SK-N-SH (cell line): ENCODE measurements around the gene BRICD5. TPM values are rescaled to one million over a fixed set of nuclear protein-coding genes. Genes with fewer than 3 reads are reported as not detected.

Source experiments
- CTCF ChIA-PET: fragments of 300-600, 350-600 bp; formaldehyde crosslinking; extraction: SDS; loops from one replicate; lab custom pipeline; 2021; lab: Yijun Ruan, JAX
- POLR2A ChIA-PET: fragments of 350-600 bp; sonication (Branson Sonifier 250); formaldehyde crosslinking; extraction: SDS; loops from one replicate; lab custom pipeline; 2020; ENCODE audit warnings: antibody characterized with exemption, inconsistent platforms; lab: Yijun Ruan, JAX
- DNase-seq: peaks from one replicate; pipeline ENCODE4 v3.0.0; 2012
- H2AFZ ChIP-seq: fragments of 200-600 bp; sonication (generic); 2 replicates; pipeline ENCODE4 v1.8.1; 2016; ENCODE audit warnings: antibody characterized with exemption, mild to moderate bottlenecking, low read depth
- H3F3A ChIP-seq: fragments of 200-600 bp; sonication (generic); replicated peaks from 2 replicates; pipeline ENCODE3; 2016; ENCODE audit warnings: antibody characterized with exemption, mild to moderate bottlenecking; ENCODE audit not compliant: insufficient read depth
- H3K27ac ChIP-seq, 2 experiments: fragments of 200-500 bp in 1 of 2; fragments of 200-600 bp in 1 of 2; sonication (Bioruptor generic) in 1 of 2; sonication (generic), shearing (Covaris generic) in 1 of 2; 2 replicates each; pipeline versions ENCODE4 v1.5.1 to v1.6.1; 2014 to 2016; ENCODE audit warnings: low read depth in 2 of 2, inconsistent platforms in 1 of 2, low read length in 1 of 2, mild to moderate bottlenecking in 1 of 2, mixed read lengths in 1 of 2
- H3K27me3 ChIP-seq: fragments of 200-600 bp; sonication (generic), shearing (Covaris generic); 2 replicates; pipeline ENCODE4 v1.6.1; 2016; ENCODE audit warnings: mixed run types; ENCODE audit not compliant: insufficient read depth
- H3K36me3 ChIP-seq, 2 experiments: fragments of 200-500 bp in 1 of 2; fragments of 200-600 bp in 1 of 2; sonication (Bioruptor generic) in 1 of 2; sonication (generic) in 1 of 2; replicated peaks in 1 of 2; 2 replicates each; pipeline versions ENCODE3 to v1.5.1; 2014 to 2016; ENCODE audit warnings: low read length in 1 of 2, mild to moderate bottlenecking in 1 of 2; ENCODE audit not compliant: insufficient read depth in 2 of 2, control insufficient read depth in 1 of 2
- H3K4me1 ChIP-seq, 2 experiments: fragments of 200-500 bp in 1 of 2; fragments of 200-600 bp in 1 of 2; sonication (Bioruptor generic) in 1 of 2; sonication (generic), shearing (Covaris generic) in 1 of 2; 2 replicates each; pipeline versions ENCODE4 v1.5.1 to v1.6.1; 2014 to 2016; ENCODE audit warnings: low read depth in 1 of 2, low read length in 1 of 2, mixed run types in 1 of 2; ENCODE audit not compliant: insufficient read depth in 2 of 2, control insufficient read depth in 1 of 2
- H3K4me2 ChIP-seq: fragments of 200-600 bp; sonication (generic), shearing (Covaris generic); 2 replicates; pipeline ENCODE4 v1.6.1; 2017; ENCODE audit warnings: mixed run types
- H3K4me3 ChIP-seq, 2 experiments: fragments of 200-500 bp in 1 of 2; fragments of 200-600 bp in 1 of 2; sonication (Bioruptor generic) in 1 of 2; sonication (generic), shearing (Covaris generic) in 1 of 2; 2 replicates each; pipeline versions ENCODE4 v1.5.1 to v1.8.1; 2014 to 2016; ENCODE audit warnings: low read depth in 2 of 2, inconsistent platforms in 1 of 2, low read length in 1 of 2, mild to moderate bottlenecking in 1 of 2, mixed read lengths in 1 of 2, moderate library complexity in 1 of 2
- H3K79me2 ChIP-seq: fragments of 200-600 bp; sonication (generic); 2 replicates; pipeline ENCODE4 v1.8.1; 2017; ENCODE audit warnings: mild to moderate bottlenecking; ENCODE audit not compliant: insufficient read depth
- H3K9ac ChIP-seq: fragments of 200-600 bp; sonication (generic); 2 replicates; pipeline ENCODE4 v1.6.1; 2017; ENCODE audit warnings: mixed run types
- H3K9me2 ChIP-seq: fragments of 200-600 bp; sonication (generic); 2 replicates; pipeline ENCODE4 v1.6.1; 2017; ENCODE audit warnings: mixed run types
- H3K9me3 ChIP-seq: fragments of 200-600 bp; sonication (generic); 2 replicates; pipeline ENCODE4 v1.6.1; 2017; ENCODE audit warnings: mixed run types, mild to moderate bottlenecking, moderate library complexity
- H4K20me1 ChIP-seq: fragments of 200-600 bp; sonication (generic); 2 replicates; pipeline ENCODE4 v1.6.1; 2017; ENCODE audit warnings: mild to moderate bottlenecking, mixed run types; ENCODE audit not compliant: insufficient read depth
- CHD2 ChIP-seq: fragments of 150-350 bp; IDR thresholded peaks from 2 replicates; pipeline ENCODE4 v1.6.1; 2018; ENCODE audit warnings: low read length; ENCODE audit not compliant: partially characterized antibody
- ELF1 ChIP-seq: IDR thresholded peaks from 2 replicates; pipeline ENCODE4 v1.4.0; 2012
- EP300 ChIP-seq, 2 experiments: IDR thresholded peaks; 2 replicates each; pipeline versions ENCODE4 v1.4.0 to v1.6.1; 2012; ENCODE audit warnings: borderline replicate concordance in 1 of 2, low read depth in 1 of 2, low read length in 1 of 2
- FOXM1 ChIP-seq: IDR thresholded peaks from 2 replicates; pipeline ENCODE4 v1.4.0; 2012; ENCODE audit warnings: low read depth, mild to moderate bottlenecking
- IRF3 ChIP-seq: fragments of 150-350 bp; IDR thresholded peaks from 2 replicates; pipeline ENCODE4 v1.6.1; 2016; ENCODE audit warnings: mild to moderate bottlenecking, low read depth, low read length
- JUND ChIP-seq: IDR thresholded peaks from 2 replicates; pipeline ENCODE4 v1.4.0; 2012
- MEF2A ChIP-seq: IDR thresholded peaks from 2 replicates; pipeline ENCODE4 v1.4.0; 2012; ENCODE audit warnings: low read depth, borderline replicate concordance
- MXI1 ChIP-seq: IDR thresholded peaks from 2 replicates; pipeline ENCODE4 v1.6.1; 2012; ENCODE audit warnings: mild to moderate bottlenecking, low read depth, low read length, improper control_type of control experiment
- PBX3 ChIP-seq: IDR thresholded peaks from 2 replicates; pipeline ENCODE4; 2012
- POLR2AphosphoS5 ChIP-seq: IDR thresholded peaks from 2 replicates; pipeline ENCODE4 v1.6.1; 2012; ENCODE audit warnings: low read depth, low read length
- RAD21 ChIP-seq: IDR thresholded peaks from 2 replicates; pipeline ENCODE4 v1.6.1; 2012; ENCODE audit warnings: mild to moderate bottlenecking, low read length
- RFX5 ChIP-seq: IDR thresholded peaks from 2 replicates; pipeline ENCODE4 v1.6.1; 2012; ENCODE audit warnings: mild to moderate bottlenecking, improper control_type of control experiment, low read length
- RXRA ChIP-seq: IDR thresholded peaks from 2 replicates; pipeline ENCODE4 v1.4.0; 2012; ENCODE audit warnings: low read depth, mild to moderate bottlenecking, borderline replicate concordance
- SIN3A ChIP-seq: IDR thresholded peaks from 2 replicates; pipeline ENCODE4 v1.6.1; 2012; ENCODE audit warnings: low read depth, mild to moderate bottlenecking, low read length, moderate library complexity, borderline replicate concordance
- TAF1 ChIP-seq: IDR thresholded peaks from 2 replicates; pipeline ENCODE4 v1.6.1; 2012; ENCODE audit warnings: low read depth, mild to moderate bottlenecking, low read length, moderate library complexity, borderline replicate concordance
- TCF12 ChIP-seq: IDR thresholded peaks from 2 replicates; pipeline ENCODE4 v1.4.0; 2012
- USF1 ChIP-seq: IDR thresholded peaks from 2 replicates; pipeline ENCODE4 v1.4.0; 2012; ENCODE audit warnings: low read depth, borderline replicate concordance
- ZBTB33 ChIP-seq: IDR thresholded peaks from 2 replicates; pipeline ENCODE4 v1.4.0; 2012; ENCODE audit warnings: low read depth, borderline replicate concordance
- WGBS: methylation state at CpG from one replicate; pipeline ENCODE4 v1.1.6; 2017; ENCODE audit warnings: low lambda C conversion rate; 5-methylcytosine and 5-hydroxymethylcytosine counted together
- polyA plus RNA-seq, 3 experiments: library from polyadenylated mRNA; depleted of rRNA; stranded (reverse); fragments of >200 nt; gene quantifications; 2 replicates each; pipeline ENCODE4 v1.2.3, GENCODE V29; 2012

The BRICD5 gene
- polyA plus RNA-seq, 1 of the 3 experiments (the other 2 are of a cell fraction), result 2.3 TPM

- Histone ChIP-seq H3K4me1 (peaks cover 10 to 24% of the 10 kb centered on the region in 2 experiments; a peak in 3 of 4 replicates), H3K36me3 (peaks cover 0 to 24% of the 10 kb centered on the region in 2 experiments), H4K20me1 (peaks cover 63% of the 10 kb centered on the region)
- TF ChIP-seq RFX5 (no peak), MEF2A (no peak), EP300 (IDR thresholded peaks at IDR 0.05; ENCODE audit: borderline replicate concordance in 1 of 2, low read depth in 1 of 2, low read length in 1 of 2) (no peak), PBX3 (no peak), IRF3 (no peak), POLR2AphosphoS5 (no peak), SIN3A (no peak), JUND (no peak), ZBTB33 (no peak), ELF1 (no peak), TAF1 (no peak), RXRA (no peak), CHD2 (no peak), RAD21 (no peak), TCF12 (no peak), FOXM1 (no peak), USF1 (no peak), MXI1 (no peak)
- TF ChIP-seq, all 33 proteins: peak for 0
- Histone ChIP-seq H3K27ac (no peak overlapping the region; a peak in 1 of 4 replicates), H3K9me3 (no peaks in the 10 kb centered on the region), H3K4me3 (no peak overlapping the region), H2AFZ (no peak overlapping the region), H3K9me2 (no peaks in the 10 kb centered on the region), H3K27me3 (no peaks in the 10 kb centered on the region), H3K4me2 (no peak overlapping the region), H3K9ac (no peak overlapping the region), H3K79me2 (peaks cover 75% of the 10 kb centered on the region), H3F3A (peaks cover 3% of the 10 kb centered on the region)
- WGBS, result 92% methylated on average over 10 of the region's 10 CpGs
- no peak for DNase-seq
- ChIA-PET POLR2A (interaction anchor here (0.9 to 1.2 kb wide), 3 partner anchors 11 to 33 kb away, joined by 3 to 4 read pairs (median 3); no protein-coding TSS in a partner anchor), CTCF (interaction anchor here (0.8 to 1.1 kb wide), 2 partner anchors 33 to 138 kb away, joined by 3 read pairs; no protein-coding TSS in a partner anchor)
Observed at GRCh38 chr16:2161911-2162310, 48.8 kb downstream of the BRICD5 start.
